Cerebellar cortex (tissue), 1 donor: ENCODE data around the gene CCDC117.
A peak's percentile ranks its signal among the peaks of the same experiment; 100 is the strongest.

ENCODE experiments used
- DNase-seq: peaks from one replicate; pipeline ENCODE4 v3.0.0-alpha.2; 2015; ENCODE audit warnings: low spot score

Gene CCDC117

GRCh38 chr22:28769394-28770085, 3.0 kb upstream of the CCDC117 start:
- no peak for DNase-seq

- no peak for DNase-seq
These were observed 1.2 kb upstream of the CCDC117 start for GRCh38 chr22:28771195-28771791.

GRCh38 chr22:28773461-28773867, 969 bp downstream of the CCDC117 start:
- no peak for DNase-seq

GRCh38 chr22:28774378-28774777, 1.9 kb downstream of the CCDC117 start:
- DNase-seq: no peak

GRCh38 chr22:28779833-28780232, 7.3 kb downstream of the CCDC117 start:
- no peak for DNase-seq

GRCh38 chr22:28780296-28780695, 7.8 kb downstream of the CCDC117 start:
- no peak for DNase-seq

- no peak for DNase-seq
These were observed 11.5 kb downstream of the CCDC117 start for GRCh38 chr22:28783786-28784671.

GRCh38 chr22:28788601-28789000, 16.1 kb downstream of the CCDC117 start:
- no peak for DNase-seq

- no peak for DNase-seq
These were observed 18.6 kb downstream of the CCDC117 start for GRCh38 chr22:28791124-28791523.

- no peak for DNase-seq
These were observed 19.5 kb downstream of the CCDC117 start for GRCh38 chr22:28791841-28792490.

- DNase-seq: no peak
These were observed 20.2 kb downstream of the CCDC117 start for GRCh38 chr22:28792491-28793383.

- DNase-seq: no peak
These were observed 21.6 kb downstream of the CCDC117 start for GRCh38 chr22:28793976-28794584.

GRCh38 chr22:28795071-28795693, 22.7 kb downstream of the CCDC117 start:
- DNase-seq: no peak

- DNase-seq: no peak
These were observed 23.7 kb downstream of the CCDC117 start for GRCh38 chr22:28795932-28796856.

GRCh38 chr22:28798810-28799605, 26.5 kb downstream of the CCDC117 start:
- no peak for DNase-seq

- peak; percentile 48 for DNase-seq
These were observed 27.3 kb downstream of the CCDC117 start for GRCh38 chr22:28799606-28800307.

- peak; percentile 93 for DNase-seq
These were observed 28.0 kb downstream of the CCDC117 start, which contains the start of gene XBP1 for GRCh38 chr22:28800308-28801041. Gene XBP1, minus strand, starts transcription at chr22:28800569.
